ENCODE measurements around the gene VEGFD. TPM values are rescaled to one million over a fixed set of nuclear protein-coding genes. Genes with fewer than 3 reads are reported as not detected.

Gene VEGFD
- polyA plus RNA-seq, 2 of the 4 experiments (the other 2 are of a cell fraction), result 0.57 to 1.8 TPM

DNA sequence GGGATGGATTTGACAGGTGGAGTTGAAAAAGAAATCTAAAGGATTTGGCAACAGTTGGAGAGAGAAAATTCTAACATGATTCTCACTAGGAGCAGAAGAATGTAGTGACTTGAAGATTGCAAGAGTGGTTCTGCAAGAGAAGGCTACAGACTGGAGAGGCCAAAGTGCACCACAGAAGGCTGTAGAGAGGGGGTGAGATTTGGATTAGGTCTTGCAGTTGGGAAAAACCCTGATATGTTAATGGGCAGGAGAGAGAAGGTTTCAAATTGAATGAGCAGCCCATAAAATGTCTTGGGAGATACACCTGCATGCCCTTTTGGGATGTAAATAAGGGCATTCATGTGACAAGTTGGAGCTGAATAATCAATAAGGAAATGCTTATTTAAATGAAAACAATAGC is 14.7 kb upstream of the VEGFD start:
- Histone ChIP-seq H3K27ac (no peak overlapping the region), H3K4me2 (no peak overlapping the region), H3K4me3 (no peak overlapping the region), H3K9me3 (no peaks in the 10 kb centered on the region), H3K4me1 (no peaks in the 10 kb centered on the region)
- FAIRE-seq (no peak), DNase-seq (ENCODE audit: low read depth in 1 of 2, low spot score in 1 of 2) (no peak), ATAC-seq (no peak)
- TF ChIP-seq, protein P1, sequence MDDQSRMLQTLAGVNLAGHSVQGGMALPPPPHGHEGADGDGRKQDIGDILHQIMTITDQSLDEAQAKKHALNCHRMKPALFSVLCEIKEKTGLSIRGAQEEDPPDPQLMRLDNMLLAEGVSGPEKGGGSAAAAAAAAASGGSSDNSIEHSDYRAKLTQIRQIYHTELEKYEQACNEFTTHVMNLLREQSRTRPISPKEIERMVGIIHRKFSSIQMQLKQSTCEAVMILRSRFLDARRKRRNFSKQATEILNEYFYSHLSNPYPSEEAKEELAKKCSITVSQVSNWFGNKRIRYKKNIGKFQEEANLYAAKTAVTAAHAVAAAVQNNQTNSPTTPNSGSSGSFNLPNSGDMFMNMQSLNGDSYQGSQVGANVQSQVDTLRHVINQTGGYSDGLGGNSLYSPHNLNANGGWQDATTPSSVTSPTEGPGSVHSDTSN (IDR thresholded peaks at IDR 0.05), result no peak
- TF ChIP-seq FOXS1 (CRISPR knock-in tag; IDR thresholded peaks at IDR 0.05), result no peak
- no peak for TF ChIP-seq ZC3H11A (IDR thresholded peaks at IDR 0.05)
- TF ChIP-seq, protein P2, sequence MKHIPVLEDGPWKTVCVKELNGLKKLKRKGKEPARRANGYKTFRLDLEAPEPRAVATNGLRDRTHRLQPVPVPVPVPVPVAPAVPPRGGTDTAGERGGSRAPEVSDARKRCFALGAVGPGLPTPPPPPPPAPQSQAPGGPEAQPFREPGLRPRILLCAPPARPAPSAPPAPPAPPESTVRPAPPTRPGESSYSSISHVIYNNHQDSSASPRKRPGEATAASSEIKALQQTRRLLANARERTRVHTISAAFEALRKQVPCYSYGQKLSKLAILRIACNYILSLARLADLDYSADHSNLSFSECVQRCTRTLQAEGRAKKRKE (CRISPR knock-in tag; IDR thresholded peaks at IDR 0.05; ENCODE audit: low read depth), result no peak
- TF ChIP-seq HOXB13 (CRISPR knock-in tag; IDR thresholded peaks at IDR 0.05; ENCODE audit: low read depth), result no peak
- TF ChIP-seq, protein P3, sequence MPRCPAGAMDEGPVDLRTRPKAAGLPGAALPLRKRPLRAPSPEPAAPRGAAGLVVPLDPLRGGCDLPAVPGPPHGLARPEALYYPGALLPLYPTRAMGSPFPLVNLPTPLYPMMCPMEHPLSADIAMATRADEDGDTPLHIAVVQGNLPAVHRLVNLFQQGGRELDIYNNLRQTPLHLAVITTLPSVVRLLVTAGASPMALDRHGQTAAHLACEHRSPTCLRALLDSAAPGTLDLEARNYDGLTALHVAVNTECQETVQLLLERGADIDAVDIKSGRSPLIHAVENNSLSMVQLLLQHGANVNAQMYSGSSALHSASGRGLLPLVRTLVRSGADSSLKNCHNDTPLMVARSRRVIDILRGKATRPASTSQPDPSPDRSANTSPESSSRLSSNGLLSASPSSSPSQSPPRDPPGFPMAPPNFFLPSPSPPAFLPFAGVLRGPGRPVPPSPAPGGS (IDR thresholded peaks at IDR 0.05), result no peak
- TF ChIP-seq TP53 (CRISPR knock-in tag; IDR thresholded peaks at IDR 0.05), result no peak
- no peak for TF ChIP-seq MAFK (IDR thresholded peaks at IDR 0.05; ENCODE audit: partially characterized antibody)
- TF ChIP-seq, protein P4, sequence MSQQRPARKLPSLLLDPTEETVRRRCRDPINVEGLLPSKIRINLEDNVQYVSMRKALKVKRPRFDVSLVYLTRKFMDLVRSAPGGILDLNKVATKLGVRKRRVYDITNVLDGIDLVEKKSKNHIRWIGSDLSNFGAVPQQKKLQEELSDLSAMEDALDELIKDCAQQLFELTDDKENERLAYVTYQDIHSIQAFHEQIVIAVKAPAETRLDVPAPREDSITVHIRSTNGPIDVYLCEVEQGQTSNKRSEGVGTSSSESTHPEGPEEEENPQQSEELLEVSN (IDR thresholded peaks at IDR 0.05; ENCODE audit: borderline replicate concordance, low read depth), result no peak
- no peak for TF ChIP-seq ESRRA (IDR thresholded peaks at IDR 0.05; ENCODE audit: borderline replicate concordance, low read length)
- no peak for TF ChIP-seq CHD2 (IDR thresholded peaks at IDR 0.05; ENCODE audit: low read length, partially characterized antibody)
- TF ChIP-seq HOXA7 (CRISPR knock-in tag; IDR thresholded peaks at IDR 0.05), result no peak
- POLR2A ChIA-PET, result no interaction called here
- CTCF ChIA-PET, result no interaction called here

DNA sequence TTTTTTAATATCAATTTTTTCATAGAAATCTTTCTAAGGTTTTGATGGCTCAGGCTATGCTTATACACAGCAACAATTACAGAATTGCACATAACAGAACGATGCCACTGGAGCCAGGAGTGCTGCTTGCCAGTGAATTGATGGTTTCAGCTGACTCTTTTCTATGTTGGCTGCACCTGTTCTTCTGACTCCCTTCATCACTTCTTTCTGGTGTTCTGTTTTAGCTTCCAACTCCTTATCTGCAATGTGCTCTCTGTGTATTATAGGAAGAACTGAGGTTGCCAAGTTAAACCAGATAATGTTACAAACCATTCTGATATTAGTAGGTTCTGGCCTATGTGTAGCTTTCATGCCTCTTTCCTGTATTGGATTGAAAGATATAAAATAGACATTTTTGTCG is 11.6 kb upstream of the VEGFD start:
- Histone ChIP-seq H3K4me1 (no peaks in the 10 kb centered on the region), H3K27ac (no peak overlapping the region), H3K4me2 (no peak overlapping the region), H3K4me3 (no peak overlapping the region), H3K9me3 (no peaks in the 10 kb centered on the region)
- 93% methylated on average over 2 of the region's 2 CpGs for WGBS (ENCODE audit: missing lambda C conversion rate)
- ATAC-seq (no peak), FAIRE-seq (peak; percentile 46), DNase-seq (ENCODE audit: low read depth in 1 of 2, low spot score in 1 of 2) (no peak)
- TF ChIP-seq HOXB5 (CRISPR knock-in tag; IDR thresholded peaks at IDR 0.05) (no peak), ZFP36 (IDR thresholded peaks at IDR 0.05; ENCODE audit: borderline replicate concordance, partially characterized antibody) (no peak), TFCP2L1 (CRISPR knock-in tag; IDR thresholded peaks at IDR 0.05) (no peak), CEBPB (IDR thresholded peaks at IDR 0.05) (no peak), HEYL (CRISPR knock-in tag; IDR thresholded peaks at IDR 0.05) (no peak), EHF (CRISPR knock-in tag; IDR thresholded peaks at IDR 0.05) (no peak), ZSCAN20 (CRISPR knock-in tag; IDR thresholded peaks at IDR 0.05) (no peak), BHLHE40 (IDR thresholded peaks at IDR 0.05; ENCODE audit: low read depth, low read length) (no peak), NPAS2 (CRISPR knock-in tag; IDR thresholded peaks at IDR 0.05; ENCODE audit: borderline replicate concordance) (no peak), SMC3 (IDR thresholded peaks at IDR 0.05) (no peak)
- TF ChIP-seq, protein P3 (IDR thresholded peaks at IDR 0.05), result no peak
- TF ChIP-seq, protein P5, sequence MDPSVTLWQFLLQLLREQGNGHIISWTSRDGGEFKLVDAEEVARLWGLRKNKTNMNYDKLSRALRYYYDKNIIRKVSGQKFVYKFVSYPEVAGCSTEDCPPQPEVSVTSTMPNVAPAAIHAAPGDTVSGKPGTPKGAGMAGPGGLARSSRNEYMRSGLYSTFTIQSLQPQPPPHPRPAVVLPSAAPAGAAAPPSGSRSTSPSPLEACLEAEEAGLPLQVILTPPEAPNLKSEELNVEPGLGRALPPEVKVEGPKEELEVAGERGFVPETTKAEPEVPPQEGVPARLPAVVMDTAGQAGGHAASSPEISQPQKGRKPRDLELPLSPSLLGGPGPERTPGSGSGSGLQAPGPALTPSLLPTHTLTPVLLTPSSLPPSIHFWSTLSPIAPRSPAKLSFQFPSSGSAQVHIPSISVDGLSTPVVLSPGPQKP (IDR thresholded peaks at IDR 0.05; ENCODE audit: low read depth, low read length), result no peak
- ChIA-PET POLR2A (no interaction called here), CTCF (no interaction called here)
